IMR-90 (cell line): ENCODE data around the gene FAM171A1. TPM values are rescaled to one million over a fixed set of nuclear protein-coding genes. Genes with fewer than 3 reads are reported as not detected.

Experiments used
- ATAC-seq: fragments of 200-7000 bp; cut with Tn5 transposase; 2 replicates; pipeline ENCODE4 v1.9.1; 2020; ENCODE audit warnings: low read depth, mild to moderate bottlenecking, moderate library complexity
- BruUV-seq: library from RNA; stranded (reverse); fragments of 400-500 nt; replicated peaks from 2 replicates; lab custom pipeline; 2021; lab: Mats Ljungman, UMichigan
- CTCF ChIA-PET: fragments of 300-600 bp; formaldehyde crosslinking; extraction: SDS; loops from one replicate; lab custom pipeline; 2021; ENCODE audit warnings: antibody characterized with exemption; lab: Yijun Ruan, JAX
- POLR2A ChIA-PET: fragments of 300-600 bp; sonication (Branson Sonifier 250); formaldehyde crosslinking; loops from one replicate; lab custom pipeline; 2022; ENCODE audit warnings: antibody characterized with exemption; ENCODE audit not compliant: unreplicated experiment; lab: Charles Lee
- DNase-seq: peaks from one replicate; pipeline ENCODE4 v3.0.0; 2013
- H2AFZ ChIP-seq: replicated peaks from 2 replicates; pipeline ENCODE3; 2013; ENCODE audit warnings: low read length, mild to moderate bottlenecking; ENCODE audit not compliant: poor library complexity
- H2AK5ac ChIP-seq: 2 replicates; pipeline ENCODE4 v1.6.1; 2013; ENCODE audit warnings: low read depth, low read length, inconsistent platforms
- H2AK9ac ChIP-seq: replicated peaks from 2 replicates; pipeline ENCODE3; 2013; ENCODE audit warnings: mild to moderate bottlenecking, low read depth, low read length, moderate library complexity; ENCODE audit not compliant: poor library complexity
- H2BK120ac ChIP-seq: 2 replicates; pipeline ENCODE4 v1.6.1; 2013; ENCODE audit warnings: low read depth, low read length, inconsistent platforms
- H2BK15ac ChIP-seq: 3 replicates; pipeline ENCODE4 v1.6.1; 2013; ENCODE audit warnings: low read depth, low read length, inconsistent platforms
- H2BK20ac ChIP-seq: 2 replicates; pipeline ENCODE4 v1.6.1; 2013; ENCODE audit warnings: low read depth, mild to moderate bottlenecking, inconsistent platforms, low read length, moderate library complexity
- H2BK5ac ChIP-seq: 2 replicates; pipeline ENCODE4 v1.6.1; 2013; ENCODE audit warnings: mild to moderate bottlenecking, low read depth, low read length, inconsistent platforms; ENCODE audit not compliant: poor library complexity, severe bottlenecking
- H3K14ac ChIP-seq: replicated peaks from 2 replicates; pipeline ENCODE4 v1.6.1; 2013; ENCODE audit warnings: low read depth, low read length, inconsistent platforms
- H3K18ac ChIP-seq: 2 replicates; pipeline ENCODE4 v1.6.1; 2013; ENCODE audit warnings: low read depth, low read length, control low read depth
- H3K23ac ChIP-seq: 2 replicates; pipeline ENCODE4 v1.6.1; 2013; ENCODE audit warnings: low read depth, low read length, inconsistent platforms
- H3K27ac ChIP-seq: 2 replicates; pipeline ENCODE4 v1.5.1; 2013; ENCODE audit warnings: mild to moderate bottlenecking, control low read depth, low read length; ENCODE audit not compliant: insufficient read depth
- H3K27me3 ChIP-seq: 2 replicates; pipeline ENCODE4 v1.6.1; 2013; ENCODE audit warnings: low read length; ENCODE audit not compliant: control insufficient read depth, insufficient read depth
- H3K36me3 ChIP-seq: 2 replicates; pipeline ENCODE4 v1.6.1; 2013; ENCODE audit warnings: low read length, mixed read lengths; ENCODE audit not compliant: control insufficient read depth, insufficient read depth
- H3K4ac ChIP-seq: 2 replicates; pipeline ENCODE4 v1.6.1; 2013; ENCODE audit warnings: low read depth, low read length, inconsistent platforms
- H3K4me1 ChIP-seq: 2 replicates; pipeline ENCODE4 v1.6.1; 2013; ENCODE audit warnings: low read length, mixed read lengths; ENCODE audit not compliant: control insufficient read depth, insufficient read depth
- H3K4me2 ChIP-seq: 2 replicates; pipeline ENCODE4 v1.6.1; 2013; ENCODE audit warnings: low read depth, mild to moderate bottlenecking, control low read depth, low read length, moderate library complexity
- H3K4me3 ChIP-seq: 2 replicates; pipeline ENCODE4 v1.5.1; 2013; ENCODE audit warnings: low read depth, mild to moderate bottlenecking, control low read depth, low read length, moderate library complexity; ENCODE audit not compliant: insufficient read depth
- H3K56ac ChIP-seq: 2 replicates; pipeline ENCODE4 v1.6.1; 2013; ENCODE audit warnings: low read length, inconsistent platforms; ENCODE audit not compliant: insufficient read depth; ENCODE audit errors: extremely low read depth
- H3K79me1 ChIP-seq, 2 experiments: 2 replicates each; pipeline ENCODE4 v1.6.1; 2013; ENCODE audit warnings: low read length in 2 of 2, inconsistent platforms in 1 of 2, low read depth in 1 of 2
- H3K9ac ChIP-seq: 2 replicates; pipeline ENCODE4 v1.6.1; 2013; ENCODE audit warnings: low read depth, low read length, control low read depth
- H3K9me1 ChIP-seq: 2 replicates; pipeline ENCODE4 v1.6.1; 2013; ENCODE audit warnings: low read length, inconsistent platforms; ENCODE audit not compliant: insufficient read depth
- H3K9me3 ChIP-seq: 2 replicates; pipeline ENCODE4 v1.6.1; 2013; ENCODE audit warnings: low read length; ENCODE audit not compliant: control insufficient read depth, insufficient read depth
- H4K20me1 ChIP-seq: 2 replicates; pipeline ENCODE4 v1.6.1; 2013; ENCODE audit warnings: low read length, inconsistent platforms; ENCODE audit not compliant: insufficient read depth
- H4K5ac ChIP-seq: 2 replicates; pipeline ENCODE4 v1.6.1; 2013; ENCODE audit warnings: mild to moderate bottlenecking, low read depth, low read length, control low read depth
- H4K8ac ChIP-seq, 2 experiments: 2 replicates each; pipeline ENCODE4 v1.6.1; 2013; ENCODE audit warnings: low read depth in 2 of 2, low read length in 2 of 2, control low read depth in 1 of 2, inconsistent platforms in 1 of 2
- H4K91ac ChIP-seq: 2 replicates; pipeline ENCODE4 v1.6.1; 2013; ENCODE audit warnings: low read depth, low read length, inconsistent platforms; ENCODE audit not compliant: insufficient read depth
- BHLHE40 ChIP-seq: fragments of 150-350 bp; IDR thresholded peaks from 2 replicates; pipeline ENCODE4 v1.6.1; 2016; ENCODE audit warnings: mild to moderate bottlenecking, low read depth, low read length
- CEBPB ChIP-seq: IDR thresholded peaks from 2 replicates; pipeline ENCODE4 v1.6.1; 2012; ENCODE audit warnings: low read depth, low read length, improper control_type of control experiment
- CHD1 ChIP-seq: IDR thresholded peaks from 2 replicates; pipeline ENCODE4 v1.6.1; 2012; ENCODE audit warnings: low read depth, low read length, improper control_type of control experiment
- FOS ChIP-seq: fragments of 150-350 bp; IDR thresholded peaks from 2 replicates; pipeline ENCODE4 v1.6.1; 2016; ENCODE audit warnings: low read depth, low read length
- MAFK ChIP-seq: IDR thresholded peaks from 2 replicates; pipeline ENCODE4 v1.6.1; 2012; ENCODE audit warnings: low read depth, low read length, improper control_type of control experiment
- MAZ ChIP-seq: IDR thresholded peaks from 2 replicates; pipeline ENCODE4 v1.6.1; 2012; ENCODE audit warnings: low read depth, mild to moderate bottlenecking, low read length, improper control_type of control experiment, moderate library complexity, borderline replicate concordance
- MXI1 ChIP-seq: IDR thresholded peaks from 2 replicates; pipeline ENCODE4 v1.6.1; 2012; ENCODE audit warnings: low read depth, mild to moderate bottlenecking, low read length, moderate library complexity, borderline replicate concordance
- NFE2L2 ChIP-seq: fragments of 150-350 bp; IDR thresholded peaks from 2 replicates; pipeline ENCODE4 v1.6.1; 2016; ENCODE audit warnings: low read depth, mild to moderate bottlenecking, low read length
- POLR2A ChIP-seq: IDR thresholded peaks from 2 replicates; pipeline ENCODE4 v1.6.1; 2012; ENCODE audit warnings: mild to moderate bottlenecking, low read depth, low read length
- RAD21 ChIP-seq: IDR thresholded peaks from 2 replicates; pipeline ENCODE4 v1.6.1; 2012; ENCODE audit warnings: low read length, improper control_type of control experiment
- RCOR1 ChIP-seq: IDR thresholded peaks from 2 replicates; pipeline ENCODE4 v1.6.1; 2012; ENCODE audit warnings: mild to moderate bottlenecking, low read length, improper control_type of control experiment; ENCODE audit not compliant: insufficient replicate concordance
- RFX5 ChIP-seq: IDR thresholded peaks from 2 replicates; pipeline ENCODE4 v1.8.0; 2012; ENCODE audit warnings: low read depth, mild to moderate bottlenecking, low read length, moderate library complexity
- SMC3 ChIP-seq: fragments of 150-350 bp; IDR thresholded peaks from 2 replicates; pipeline ENCODE4 v1.6.1; 2016; ENCODE audit warnings: low read depth, mild to moderate bottlenecking, antibody characterized with exemption, low read length, moderate library complexity
- WGBS, 2 experiments: methylation state at CpG; one replicate each; pipeline versions ENCODE4 v1.1.5 to v1.1.7; 2013; ENCODE audit warnings: missing lambda C conversion rate in 2 of 2; ENCODE audit not compliant: insufficient read length in 1 of 2; ENCODE audit errors: extremely low coverage in 2 of 2; 5-methylcytosine and 5-hydroxymethylcytosine counted together
- dilution Hi-C: fragments of 300-500 bp; cut with HindIII; formaldehyde crosslinking; loops from one replicate; pipeline ENCODE4 v1.14.3; 2018; ENCODE audit warnings: low sequenced_read_pairs; ENCODE audit not compliant: unreplicated experiment
- in situ Hi-C: fragments of 300-500 bp; cut with MboI; formaldehyde crosslinking; loops from 3 replicates; pipeline ENCODE4 v1.14.3; 2019; ENCODE audit warnings: low sequenced_read_pairs, inconsistent platforms, mixed read lengths
- intact Hi-C: fragments of 100-400 bp; cut with micrococcal nuclease; formaldehyde crosslinking; loops from 2 replicates; pipeline ENCODE4 v1.10.0; 2022
- polyA plus RNA-seq, 3 experiments: library from polyadenylated mRNA; depleted of rRNA; stranded (reverse); fragments of >200 nt; gene quantifications; 2 replicates each; pipeline ENCODE4 v1.2.3, GENCODE V29; 2012; ENCODE audit warnings: low replicate concordance in 1 of 3
- total RNA-seq: library from RNA; depleted of rRNA; stranded (reverse); fragments of >200 nt; gene quantifications from 2 replicates; pipeline ENCODE4 v1.2.3, GENCODE V29; 2012
- TF ChIP-seq, protein P1 (sequence below): conservative IDR thresholded peaks from 2 replicates; pipeline ENCODE4 v1.5.1; 2012; ENCODE audit warnings: mild to moderate bottlenecking, low read depth, low read length, improper control_type of control experiment
- TF ChIP-seq, protein P2 (sequence below): fragments of 150-350 bp; IDR thresholded peaks from 2 replicates; pipeline ENCODE4 v1.6.1; 2016; ENCODE audit warnings: low read depth, mild to moderate bottlenecking, low read length, moderate library complexity, borderline replicate concordance
- TF ChIP-seq, protein P3 (sequence below): fragments of 150-350 bp; IDR thresholded peaks from 2 replicates; pipeline ENCODE4 v1.6.1; 2017; ENCODE audit warnings: mild to moderate bottlenecking, antibody characterized with exemption, low read length, low read depth

FAM171A1 gene
- total and polyA plus RNA-seq, 2 of the 4 experiments (the other 2 are of a cell fraction): 20.3 to 30.6 TPM

DNA sequence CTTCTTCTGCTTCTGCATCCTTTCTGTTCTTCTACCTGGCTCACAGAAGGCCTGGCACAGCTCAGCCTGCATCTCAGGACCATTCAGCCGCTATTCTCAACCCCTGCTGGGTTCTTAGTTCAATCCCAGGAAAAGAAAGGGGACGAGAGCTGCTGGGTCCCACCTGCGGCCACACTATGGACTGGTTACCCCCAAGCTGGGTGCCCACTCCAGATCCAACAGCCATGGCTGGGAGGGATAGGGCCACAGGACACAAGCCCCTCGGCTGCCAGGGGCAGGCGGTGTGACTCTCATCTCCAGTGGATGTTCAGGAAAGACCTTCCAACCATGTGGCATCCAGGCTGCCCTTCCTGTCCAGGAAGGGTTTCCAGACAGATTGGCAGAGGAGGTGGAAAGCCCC, 105.0 kb downstream of the FAM171A1 start:
- H2BK120ac ChIP-seq: no peak overlapping the region
- H4K8ac ChIP-seq: no peak overlapping the region
- DNase-seq (no peak), ATAC-seq (no peak)
- no peak for TF ChIP-seq FOS
- TF ChIP-seq BHLHE40: no peak
- TF ChIP-seq RAD21: no peak
- no peak for TF ChIP-seq RFX5
- TF ChIP-seq, protein P1, sequence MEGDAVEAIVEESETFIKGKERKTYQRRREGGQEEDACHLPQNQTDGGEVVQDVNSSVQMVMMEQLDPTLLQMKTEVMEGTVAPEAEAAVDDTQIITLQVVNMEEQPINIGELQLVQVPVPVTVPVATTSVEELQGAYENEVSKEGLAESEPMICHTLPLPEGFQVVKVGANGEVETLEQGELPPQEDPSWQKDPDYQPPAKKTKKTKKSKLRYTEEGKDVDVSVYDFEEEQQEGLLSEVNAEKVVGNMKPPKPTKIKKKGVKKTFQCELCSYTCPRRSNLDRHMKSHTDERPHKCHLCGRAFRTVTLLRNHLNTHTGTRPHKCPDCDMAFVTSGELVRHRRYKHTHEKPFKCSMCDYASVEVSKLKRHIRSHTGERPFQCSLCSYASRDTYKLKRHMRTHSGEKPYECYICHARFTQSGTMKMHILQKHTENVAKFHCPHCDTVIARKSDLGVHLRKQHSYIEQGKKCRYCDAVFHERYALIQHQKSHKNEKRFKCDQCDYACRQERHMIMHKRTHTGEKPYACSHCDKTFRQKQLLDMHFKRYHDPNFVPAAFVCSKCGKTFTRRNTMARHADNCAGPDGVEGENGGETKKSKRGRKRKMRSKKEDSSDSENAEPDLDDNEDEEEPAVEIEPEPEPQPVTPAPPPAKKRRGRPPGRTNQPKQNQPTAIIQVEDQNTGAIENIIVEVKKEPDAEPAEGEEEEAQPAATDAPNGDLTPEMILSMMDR: no peak
- no peak for TF ChIP-seq SMC3
- no peak for TF ChIP-seq MXI1
- TF ChIP-seq CHD1: no peak
- TF ChIP-seq RCOR1: no peak
- TF ChIP-seq, protein P2, sequence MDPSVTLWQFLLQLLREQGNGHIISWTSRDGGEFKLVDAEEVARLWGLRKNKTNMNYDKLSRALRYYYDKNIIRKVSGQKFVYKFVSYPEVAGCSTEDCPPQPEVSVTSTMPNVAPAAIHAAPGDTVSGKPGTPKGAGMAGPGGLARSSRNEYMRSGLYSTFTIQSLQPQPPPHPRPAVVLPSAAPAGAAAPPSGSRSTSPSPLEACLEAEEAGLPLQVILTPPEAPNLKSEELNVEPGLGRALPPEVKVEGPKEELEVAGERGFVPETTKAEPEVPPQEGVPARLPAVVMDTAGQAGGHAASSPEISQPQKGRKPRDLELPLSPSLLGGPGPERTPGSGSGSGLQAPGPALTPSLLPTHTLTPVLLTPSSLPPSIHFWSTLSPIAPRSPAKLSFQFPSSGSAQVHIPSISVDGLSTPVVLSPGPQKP: no peak
- no peak for TF ChIP-seq POLR2A
- TF ChIP-seq MAZ: no peak
- TF ChIP-seq CEBPB: no peak
- no peak for TF ChIP-seq NFE2L2
- TF ChIP-seq, protein P3, sequence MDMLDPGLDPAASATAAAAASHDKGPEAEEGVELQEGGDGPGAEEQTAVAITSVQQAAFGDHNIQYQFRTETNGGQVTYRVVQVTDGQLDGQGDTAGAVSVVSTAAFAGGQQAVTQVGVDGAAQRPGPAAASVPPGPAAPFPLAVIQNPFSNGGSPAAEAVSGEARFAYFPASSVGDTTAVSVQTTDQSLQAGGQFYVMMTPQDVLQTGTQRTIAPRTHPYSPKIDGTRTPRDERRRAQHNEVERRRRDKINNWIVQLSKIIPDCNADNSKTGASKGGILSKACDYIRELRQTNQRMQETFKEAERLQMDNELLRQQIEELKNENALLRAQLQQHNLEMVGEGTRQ: no peak
- TF ChIP-seq MAFK: no peak
- no CpG with 5 or more reads among the region's 5 CpGs for WGBS, 2 experiments
- no peak overlapping the region for H3K9ac ChIP-seq
- no peak overlapping the region for H3K14ac ChIP-seq
- ChIA-PET CTCF (interaction anchor here (1.2 kb wide), 1 partner anchor 11 kb away, joined by 3 read pairs; no protein-coding TSS in a partner anchor), POLR2A (no interaction called here)
- H2AK5ac ChIP-seq: no peak overlapping the region
- H2BK15ac ChIP-seq: no peak overlapping the region
- no peak overlapping the region for H2AFZ ChIP-seq
- in situ Hi-C loops: no loop called here
- H4K91ac ChIP-seq: no peak overlapping the region
- no peak overlapping the region for H3K4me2 ChIP-seq
- H3K4me1 ChIP-seq: no peaks in the 10 kb centered on the region
- no peak overlapping the region for H3K27ac ChIP-seq
- no peak overlapping the region for H3K23ac ChIP-seq
- no peak overlapping the region for H3K4ac ChIP-seq
- H3K56ac ChIP-seq: no peak overlapping the region
- peaks cover 2% of the 10 kb centered on the region; the same call in 1 of the 2 replicates for H3K36me3 ChIP-seq
- no peak overlapping the region for H3K4me3 ChIP-seq
- H3K9me1 ChIP-seq: no peaks in the 10 kb centered on the region; the same call in 1 of the 2 replicates
- intact Hi-C loops: no loop called here
- no peak overlapping the region for H2BK5ac ChIP-seq
- H2AK9ac ChIP-seq: no peak overlapping the region
- dilution Hi-C loops: no loop called here
- H4K5ac ChIP-seq: no peak overlapping the region
- H3K27me3 ChIP-seq: no peaks in the 10 kb centered on the region
- no peaks in the 10 kb centered on the region; the same call in 1 of the 2 replicates for H4K20me1 ChIP-seq
- no peak overlapping the region for H2BK20ac ChIP-seq
- BruUV-seq: no TSS peak
- no peak overlapping the region for H3K18ac ChIP-seq
- peaks cover 2% of the 10 kb centered on the region; the same call in 1 of the 2 replicates for H3K9me3 ChIP-seq
- peaks cover 0 to 4% of the 10 kb centered on the region in 2 experiments; a peak in 3 of 4 replicates for H3K79me1 ChIP-seq
